Neural progenitor cell (in vitro differentiated cells): ENCODE results near the gene KIAA0753. TPM values are rescaled to one million over a fixed set of nuclear protein-coding genes. Genes with fewer than 3 reads are reported as not detected.

Source experiments
- DNase-seq: peaks from one replicate; pipeline ENCODE4 v3.0.0-alpha.2; 2016; ENCODE audit warnings: low spot score
- H2AFZ ChIP-seq: fragments of 200-600 bp; sonication (generic); replicated peaks from 2 replicates; pipeline ENCODE4 v1.6.1; 2016; ENCODE audit warnings: antibody characterized with exemption
- H3F3A ChIP-seq: fragments of 200-600 bp; sonication (generic); 2 replicates; pipeline ENCODE4 v1.6.1; 2016; ENCODE audit warnings: antibody characterized with exemption, low read depth
- H3K27ac ChIP-seq: fragments of 200-600 bp; sonication (generic); 2 replicates; pipeline ENCODE4 v1.5.1; 2016; ENCODE audit warnings: mild to moderate bottlenecking
- H3K27me3 ChIP-seq: fragments of 200-600 bp; sonication (generic); 2 replicates; pipeline ENCODE4 v1.6.1; 2016; ENCODE audit warnings: mild to moderate bottlenecking, moderate library complexity
- H3K36me3 ChIP-seq: fragments of 200-600 bp; sonication (generic); 2 replicates; pipeline ENCODE4 v1.5.1; 2016
- H3K4me1 ChIP-seq: fragments of 200-600 bp; sonication (generic); 2 replicates; pipeline ENCODE4 v1.6.1; 2016; ENCODE audit warnings: mixed run types
- H3K4me2 ChIP-seq: fragments of 200-600 bp; sonication (generic); 2 replicates; pipeline ENCODE4 v1.6.1; 2016
- H3K4me3 ChIP-seq: fragments of 200-600 bp; sonication (generic); 2 replicates; pipeline ENCODE4 v1.5.1; 2016
- H3K79me2 ChIP-seq: fragments of 200-600 bp; sonication (generic); 2 replicates; pipeline ENCODE4 v1.6.1; 2016; ENCODE audit warnings: low read depth
- H3K9ac ChIP-seq: fragments of 200-600 bp; sonication (generic); 2 replicates; pipeline ENCODE4 v1.6.1; 2016
- H3K9me3 ChIP-seq: fragments of 200-600 bp; sonication (generic); 2 replicates; pipeline ENCODE4 v1.5.1; 2016; ENCODE audit warnings: low read depth
- H4K20me1 ChIP-seq: fragments of 200-600 bp; sonication (generic); 2 replicates; pipeline ENCODE4 v1.6.1; 2016; ENCODE audit warnings: low read depth
- H3K27ac Mint-ChIP-seq: 3 replicates; pipeline ENCODE4 v1.8.0; 2021; ENCODE audit warnings: mixed read lengths
- H3K27me3 Mint-ChIP-seq: 2 replicates; pipeline ENCODE4 v1.8.0; 2022; ENCODE audit warnings: low read depth, mild to moderate bottlenecking, inconsistent platforms, moderate library complexity, mixed read lengths; ENCODE audit not compliant: insufficient read depth
- H3K36me3 Mint-ChIP-seq: 3 replicates; pipeline ENCODE4 v1.8.0; 2021; ENCODE audit warnings: mixed read lengths
- H3K4me1 Mint-ChIP-seq: 3 replicates; pipeline ENCODE4 v1.8.0; 2021; ENCODE audit warnings: mixed read lengths
- H3K4me3 Mint-ChIP-seq: 3 replicates; pipeline ENCODE4 v1.8.0; 2021; ENCODE audit warnings: mild to moderate bottlenecking, moderate library complexity, mixed read lengths
- H3K9me3 Mint-ChIP-seq: 3 replicates; pipeline ENCODE4 v1.8.0; 2020; ENCODE audit warnings: mixed read lengths
- CTCF ChIP-seq: fragments of 200-600 bp; sonication (generic); IDR thresholded peaks from 2 replicates; pipeline ENCODE4 v1.5.1; 2017; ENCODE audit warnings: antibody characterized with exemption, mild to moderate bottlenecking
- EZH2 ChIP-seq: fragments of 200-600 bp; sonication (generic); IDR thresholded peaks from 2 replicates; pipeline ENCODE4 v1.6.1; 2017; ENCODE audit warnings: antibody characterized with exemption, mild to moderate bottlenecking, moderate library complexity
- EZH2phosphoT487 ChIP-seq: fragments of 200-600 bp; sonication (generic); IDR thresholded peaks from 2 replicates; pipeline ENCODE4 v1.6.1; 2017; ENCODE audit warnings: antibody characterized with exemption
- total RNA-seq: library from RNA; depleted of rRNA; stranded (reverse); fragments of >200 nt; gene quantifications from 2 replicates; pipeline ENCODE4 v1.2.3, GENCODE V29; 2015; ENCODE audit warnings: low replicate concordance

KIAA0753 gene
- 24.1 and 30.8 TPM in 2 replicates for total RNA-seq

GRCh38 chr17:6640536-6641246 is at the start of gene KIAA0753, which contains the start of gene TXNDC17:
Gene KIAA0753 (minus strand): TSS chr17:6640711. CDS start chr17:6635103, 5,608 bp downstream.
Gene TXNDC17 (plus strand): TSS chr17:6641060. CDS start chr17:6641083, 23 bp downstream.
- Mint-ChIP-seq H3K4me1 (peaks cover 27% of the 10 kb centered on the region), H3K27ac (peak within 1 kb of the TSS; percentile 100), H3K27me3 (no peaks in the 10 kb centered on the region), H3K4me3 (peak within 1 kb of the TSS; percentile 97), H3K36me3 (peaks cover 11% of the 10 kb centered on the region), H3K9me3 (no peaks in the 10 kb centered on the region)
- H3K27me3 ChIP-seq, result no peaks in the 10 kb centered on the region
- H3K4me3 ChIP-seq, result peak within 1 kb of the TSS; percentile 75
- H4K20me1 ChIP-seq, result peaks cover 18% of the 10 kb centered on the region
- TF ChIP-seq EZH2phosphoT487 (no peak), CTCF (no peak), EZH2 (no peak)
- H3K4me1 ChIP-seq, result peaks cover 11% of the 10 kb centered on the region
- H2AFZ ChIP-seq, result peak within 1 kb of the TSS; percentile 78
- peak within 1 kb of the TSS; percentile 95 for H3K4me2 ChIP-seq
- peaks cover 8% of the 10 kb centered on the region for H3K36me3 ChIP-seq
- peaks cover 44% of the 10 kb centered on the region for H3F3A ChIP-seq
- H3K9me3 ChIP-seq, result no peaks in the 10 kb centered on the region
- DNase-seq, result peak; percentile 93
- peak within 1 kb of the TSS; percentile 54 for H3K27ac ChIP-seq
- peaks cover 64% of the 10 kb centered on the region for H3K79me2 ChIP-seq
- H3K9ac ChIP-seq, result peak within 1 kb of the TSS; percentile 70

GRCh38 chr17:6688944-6689343 is 48.4 kb upstream of the KIAA0753 start:
- Histone ChIP-seq H3K27ac (no peak overlapping the region), H3K4me3 (no peak overlapping the region), H3K79me2 (no peaks in the 10 kb centered on the region), H3K9me3 (no peaks in the 10 kb centered on the region), H2AFZ (no peak overlapping the region), H3F3A (no peaks in the 10 kb centered on the region), H3K9ac (no peak overlapping the region), H4K20me1 (no peaks in the 10 kb centered on the region), H3K4me1 (no peaks in the 10 kb centered on the region), H3K27me3 (peaks cover 5% of the 10 kb centered on the region), H3K36me3 (no peaks in the 10 kb centered on the region), H3K4me2 (no peak overlapping the region)
- Mint-ChIP-seq H3K36me3 (no peaks in the 10 kb centered on the region), H3K4me1 (peaks cover 3% of the 10 kb centered on the region), H3K27me3 (peaks cover 11% of the 10 kb centered on the region), H3K4me3 (no peak overlapping the region), H3K27ac (no peak overlapping the region), H3K9me3 (no peaks in the 10 kb centered on the region)
- TF ChIP-seq EZH2, result no peak
- TF ChIP-seq CTCF, result no peak
- no peak for TF ChIP-seq EZH2phosphoT487
- no peak for DNase-seq

GRCh38 chr17:6686026-6686425 is 45.5 kb upstream of the KIAA0753 start:
- Histone ChIP-seq H3F3A (no peaks in the 10 kb centered on the region), H3K27me3 (no peaks in the 10 kb centered on the region), H2AFZ (no peak overlapping the region), H3K27ac (no peak overlapping the region), H4K20me1 (no peaks in the 10 kb centered on the region), H3K4me3 (no peak overlapping the region), H3K36me3 (no peaks in the 10 kb centered on the region), H3K4me1 (no peaks in the 10 kb centered on the region), H3K9ac (no peak overlapping the region), H3K79me2 (no peaks in the 10 kb centered on the region), H3K4me2 (no peak overlapping the region), H3K9me3 (no peaks in the 10 kb centered on the region)
- Mint-ChIP-seq H3K9me3 (no peaks in the 10 kb centered on the region), H3K4me3 (no peak overlapping the region), H3K36me3 (no peaks in the 10 kb centered on the region), H3K27me3 (peaks cover 14% of the 10 kb centered on the region), H3K27ac (no peak overlapping the region), H3K4me1 (peaks cover 3% of the 10 kb centered on the region)
- TF ChIP-seq EZH2 (no peak), CTCF (no peak), EZH2phosphoT487 (no peak)
- no peak for DNase-seq
